ENCODE data around the gene RBPMS2.
"Not testable (repeated sequence)": the region's sequence is repeated elsewhere in the genome, so short reads cannot be mapped to it uniquely, and the experiment has no call there.

RBPMS2 gene

DNA sequence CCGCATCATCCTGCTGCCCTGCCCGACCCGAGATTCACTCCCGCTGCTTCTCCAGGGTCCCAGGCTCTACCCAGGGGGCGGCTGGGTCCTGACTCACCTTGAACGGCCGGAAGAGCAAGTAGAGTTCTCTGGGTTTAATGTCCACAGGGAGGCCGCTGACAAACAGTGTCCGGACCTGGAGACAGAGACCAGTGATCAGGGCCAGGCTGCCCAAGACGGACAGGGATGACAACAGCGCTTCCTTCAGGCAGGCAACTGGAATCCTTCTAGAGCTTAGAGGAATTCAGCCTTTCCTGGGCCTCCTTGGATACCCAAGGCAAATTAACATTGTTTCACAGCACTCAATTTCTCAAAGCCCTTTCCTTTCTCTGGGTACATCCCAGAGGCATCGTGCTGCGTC, 23.9 kb downstream of the RBPMS2 start:
- DNase-seq, result no peak

- DNase-seq, result no peak
Measured at GRCh38 chr15:64749999-64750657, 25.3 kb downstream of the RBPMS2 start.

- no peak for DNase-seq
Measured at GRCh38 chr15:64749167-64749566, 26.2 kb downstream of the RBPMS2 start.

GRCh38 chr15:64748251-64748650, 27.1 kb downstream of the RBPMS2 start:
- DNase-seq, result no peak

- no peak for DNase-seq
Measured at GRCh38 chr15:64747578-64747977, 27.8 kb downstream of the RBPMS2 start.

- DNase-seq, result no peak
Measured at GRCh38 chr15:64746921-64747320, 28.5 kb downstream of the RBPMS2 start.

GRCh38 chr15:64746356-64746755, 29.0 kb downstream of the RBPMS2 start:
- no peak for DNase-seq

- no peak for DNase-seq
Measured at GRCh38 chr15:64743691-64744090, 31.7 kb downstream of the RBPMS2 start.

GRCh38 chr15:64742921-64743320, 32.5 kb downstream of the RBPMS2 start:
- no peak for DNase-seq

- DNase-seq, result no peak
Measured at GRCh38 chr15:64742385-64742784, 33.0 kb downstream of the RBPMS2 start.

DNA sequence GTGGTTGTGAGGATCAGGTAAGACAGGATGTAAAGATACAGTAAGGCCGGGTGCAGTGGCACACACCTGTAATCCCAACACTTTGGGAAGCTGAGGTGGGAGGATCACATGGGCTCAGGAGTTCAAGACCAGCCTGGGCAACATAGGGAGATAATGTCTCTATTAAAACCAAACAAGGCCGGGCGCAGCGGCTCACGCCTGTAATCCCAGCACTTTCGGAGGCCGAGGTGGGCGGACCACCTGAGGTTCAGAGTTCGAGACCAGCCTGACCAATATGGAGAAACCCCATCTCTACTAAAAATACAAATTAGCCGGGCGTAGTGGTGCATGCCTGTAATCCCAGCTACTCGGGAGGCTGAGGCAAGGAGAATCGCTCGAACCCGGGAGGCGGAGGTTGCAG, 33.7 kb downstream of the RBPMS2 start:
- not testable (repeated sequence) for DNase-seq

DNA sequence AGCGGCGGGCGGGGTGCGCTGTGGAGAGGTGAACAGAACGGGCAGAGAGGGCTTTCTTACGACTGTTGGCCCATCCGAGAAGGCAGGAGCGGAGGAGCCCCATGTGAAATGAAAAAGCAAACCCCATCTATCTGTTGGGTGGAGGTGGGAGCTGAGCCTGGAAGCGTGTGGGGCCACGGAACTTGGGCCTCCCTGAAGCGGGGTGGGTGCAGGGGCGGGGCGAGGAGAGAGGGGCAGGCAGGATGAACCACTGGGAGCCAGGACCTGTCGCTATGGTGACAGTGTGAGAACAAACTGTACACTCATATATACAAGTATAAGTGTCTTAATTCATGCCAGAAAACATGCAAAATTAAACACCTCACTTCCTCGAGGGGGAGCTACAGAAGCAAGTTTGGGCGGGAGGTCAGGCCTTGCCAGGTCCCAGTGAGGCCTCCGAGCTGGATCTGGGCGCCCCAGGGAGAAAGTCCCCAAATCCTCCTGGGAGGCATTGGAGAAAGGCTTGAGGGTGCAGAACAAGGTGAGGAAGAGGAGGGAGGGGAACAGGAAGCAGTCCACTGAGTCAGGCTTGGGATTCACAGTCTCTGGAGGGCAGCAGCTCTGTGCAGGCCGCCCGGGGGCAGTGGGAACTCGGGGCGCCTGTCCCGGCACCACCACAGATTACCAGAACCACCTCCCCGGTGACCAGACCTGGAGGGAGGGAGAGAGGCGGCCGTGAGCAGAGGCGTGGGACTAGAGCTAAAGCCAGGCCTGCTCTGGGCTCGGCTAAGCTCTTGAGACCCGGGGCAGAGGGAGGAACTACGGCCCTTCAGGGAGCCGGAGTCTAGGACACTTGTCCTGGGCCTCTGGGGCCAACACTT, 34.8 kb downstream of the RBPMS2 start:
- no peak for DNase-seq

DNA sequence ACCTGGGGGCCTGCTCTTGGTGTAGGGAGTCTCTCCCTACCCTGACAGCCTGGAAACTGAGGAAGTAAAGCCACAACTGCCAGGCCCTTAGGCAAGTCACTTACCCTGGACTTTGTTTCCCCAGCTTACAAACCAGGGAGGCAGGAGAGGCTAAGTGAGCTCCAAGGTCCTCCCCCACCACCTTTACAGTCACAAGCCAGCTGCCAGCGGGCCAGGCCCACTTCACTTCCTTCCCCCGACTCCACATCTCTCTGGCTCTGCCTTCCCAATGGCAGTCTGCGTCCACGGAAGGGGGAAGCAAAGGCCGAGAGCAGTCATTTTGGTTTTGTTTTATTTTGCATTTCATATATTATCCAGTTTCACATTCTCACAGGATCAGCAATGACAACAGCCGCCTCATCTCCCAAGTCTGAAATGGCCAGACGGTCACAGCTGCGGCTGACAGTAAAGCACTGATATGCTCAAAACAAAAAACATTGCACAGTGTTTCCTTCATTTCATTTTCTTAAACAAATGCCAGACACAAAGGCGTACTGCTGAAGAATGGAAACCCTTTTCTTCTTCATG, 35.7 kb downstream of the RBPMS2 start:
- no peak for DNase-seq

GRCh38 chr15:64739156-64739555, 36.2 kb downstream of the RBPMS2 start:
- peak; percentile 0 for DNase-seq

DNA sequence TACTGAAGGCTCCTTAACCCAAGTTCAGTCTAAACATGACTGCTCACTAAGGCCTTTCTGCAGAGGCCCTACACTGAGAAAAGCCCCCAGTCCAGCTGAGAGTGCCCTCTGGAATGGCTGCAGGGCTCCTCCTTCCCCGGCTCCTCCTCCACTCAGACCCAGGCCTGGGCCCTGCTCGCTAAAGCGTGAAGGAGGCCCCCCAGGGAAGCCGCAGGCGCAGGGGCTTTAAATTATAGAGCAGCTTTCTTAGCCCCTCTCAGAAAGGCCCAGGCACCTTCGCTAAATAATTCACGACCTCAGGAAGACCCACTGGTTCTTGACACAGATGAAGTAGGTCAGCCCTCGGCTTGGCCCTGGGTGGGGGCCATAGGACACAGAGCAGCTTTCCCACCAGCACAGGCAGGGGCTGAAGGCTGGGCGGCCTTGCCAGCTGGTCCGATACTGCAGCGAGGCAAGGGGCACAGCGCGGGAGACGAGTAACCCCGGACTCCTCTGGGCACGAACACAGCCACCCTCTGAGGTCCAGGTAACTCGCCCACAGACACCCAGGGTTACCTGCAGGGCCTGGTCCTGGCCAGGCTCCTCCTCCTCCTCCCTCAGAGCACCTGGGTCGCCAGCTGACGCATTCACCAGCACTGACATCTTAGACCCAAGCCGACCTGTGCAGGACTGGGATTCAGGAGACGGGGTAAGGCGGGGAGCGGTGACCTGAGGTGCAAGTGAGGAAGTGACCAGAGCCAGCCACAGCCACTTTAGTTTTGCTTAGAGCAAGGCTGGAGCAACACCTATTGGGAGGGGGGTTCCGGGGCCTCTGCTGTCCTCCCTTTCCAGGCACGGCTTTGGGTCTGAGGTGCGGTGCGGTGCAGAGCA, 36.9 kb downstream of the RBPMS2 start:
- no peak for DNase-seq

DNA sequence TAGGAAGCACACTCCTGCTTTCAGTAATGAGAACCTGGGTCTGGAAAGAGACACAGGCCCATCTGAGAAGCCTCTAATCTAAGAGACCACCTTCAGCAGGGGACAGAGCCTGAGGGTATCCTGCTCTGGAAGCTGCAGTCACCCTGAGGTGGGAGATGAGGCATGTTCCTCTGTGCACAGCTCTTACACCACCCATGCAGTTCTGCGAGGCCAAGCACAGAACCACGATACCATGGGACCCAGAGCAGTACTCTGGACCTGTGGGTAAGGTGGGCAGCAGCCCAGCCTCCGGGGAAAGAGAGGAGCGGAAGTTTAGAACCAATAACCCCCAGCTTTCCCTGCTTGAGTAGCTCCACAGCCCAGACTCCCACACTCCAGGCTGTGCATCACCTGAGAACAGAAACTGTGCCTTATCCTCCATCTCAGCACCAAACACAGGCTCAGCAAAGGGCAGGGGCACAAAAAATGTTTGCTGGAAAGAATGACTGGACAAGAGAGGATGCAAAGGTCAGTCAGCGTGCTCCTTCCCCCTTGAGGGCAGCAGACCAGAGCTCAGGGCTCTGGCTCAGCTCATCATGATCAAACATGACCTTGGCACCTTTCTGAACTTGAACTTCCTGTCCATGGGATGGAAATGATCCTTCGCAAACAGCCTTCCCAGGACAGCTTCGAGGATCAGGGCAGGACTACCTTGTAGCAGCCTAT, 43.1 kb downstream of the RBPMS2 start:
- no peak for DNase-seq

GRCh38 chr15:64731805-64732151, 43.6 kb downstream of the RBPMS2 start:
- DNase-seq, result no peak

DNA sequence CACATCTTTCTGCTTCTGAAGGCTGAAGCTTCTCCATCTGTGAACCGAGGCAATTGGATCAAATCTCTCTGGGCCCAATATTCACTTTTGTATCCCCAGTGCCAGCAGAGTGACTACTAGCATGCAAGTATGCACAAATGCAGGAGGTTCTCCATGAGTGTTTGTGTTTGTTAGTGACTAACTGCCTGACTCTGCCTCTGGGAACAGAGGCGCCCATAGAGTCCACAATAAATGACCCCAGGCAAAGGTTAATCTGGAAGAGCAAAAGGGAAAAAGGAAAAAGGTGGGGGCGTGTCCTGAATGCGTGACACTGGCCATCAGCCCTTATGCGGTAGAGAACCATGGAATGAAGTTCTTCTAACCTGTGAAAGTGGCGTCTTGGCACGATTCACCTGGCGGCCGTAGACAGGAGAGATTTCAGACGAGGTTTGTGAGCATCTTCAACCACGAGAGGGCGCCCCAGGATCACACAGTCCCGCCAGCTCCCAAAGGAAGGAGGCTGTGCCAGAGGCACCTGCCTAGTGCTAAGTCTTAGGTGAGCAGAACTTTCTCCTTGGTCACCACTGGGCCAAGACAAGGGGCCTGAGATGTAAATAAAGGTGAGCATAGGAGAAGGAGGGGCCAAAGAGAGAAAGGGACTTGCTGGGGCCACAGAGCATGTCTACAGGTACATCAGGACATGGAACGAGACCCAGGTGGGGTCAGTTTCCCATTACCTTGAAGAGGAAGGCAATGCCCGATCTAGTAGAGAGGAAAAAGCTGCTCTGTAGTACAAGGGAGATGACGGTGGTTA, 44.2 kb downstream of the RBPMS2 start:
- peak; percentile 42 for DNase-seq

- no peak for DNase-seq
Measured at GRCh38 chr15:64730151-64730550, 45.2 kb downstream of the RBPMS2 start.

DNA sequence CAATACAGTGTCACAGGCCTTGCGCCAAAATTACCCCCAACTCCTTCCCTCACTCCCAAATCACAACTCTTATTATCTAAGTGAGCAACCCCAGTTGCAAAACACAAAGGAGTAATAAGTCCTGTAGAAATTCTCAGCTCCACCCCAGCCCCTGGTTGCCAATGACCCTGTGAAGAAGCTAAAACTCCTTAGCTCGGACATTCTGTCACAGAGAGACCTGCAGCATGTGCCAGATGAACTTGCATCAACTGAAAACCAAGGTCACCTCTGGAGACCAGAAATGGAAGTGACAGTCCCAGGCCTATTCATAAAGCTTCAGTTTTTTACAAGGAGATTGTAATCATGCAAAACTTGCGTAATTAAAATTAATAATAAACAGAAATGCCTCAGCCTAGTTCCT, 55.2 kb downstream of the RBPMS2 start:
- no peak for DNase-seq

- no peak for DNase-seq
Measured at GRCh38 chr15:64717735-64718495, 57.5 kb downstream of the RBPMS2 start.

Measured in DMS79 treated with DMSO at 0.1 percent for 48 hours (cell line).